ENCODE measurements around the gene HMGCL.

Gene HMGCL

DNA sequence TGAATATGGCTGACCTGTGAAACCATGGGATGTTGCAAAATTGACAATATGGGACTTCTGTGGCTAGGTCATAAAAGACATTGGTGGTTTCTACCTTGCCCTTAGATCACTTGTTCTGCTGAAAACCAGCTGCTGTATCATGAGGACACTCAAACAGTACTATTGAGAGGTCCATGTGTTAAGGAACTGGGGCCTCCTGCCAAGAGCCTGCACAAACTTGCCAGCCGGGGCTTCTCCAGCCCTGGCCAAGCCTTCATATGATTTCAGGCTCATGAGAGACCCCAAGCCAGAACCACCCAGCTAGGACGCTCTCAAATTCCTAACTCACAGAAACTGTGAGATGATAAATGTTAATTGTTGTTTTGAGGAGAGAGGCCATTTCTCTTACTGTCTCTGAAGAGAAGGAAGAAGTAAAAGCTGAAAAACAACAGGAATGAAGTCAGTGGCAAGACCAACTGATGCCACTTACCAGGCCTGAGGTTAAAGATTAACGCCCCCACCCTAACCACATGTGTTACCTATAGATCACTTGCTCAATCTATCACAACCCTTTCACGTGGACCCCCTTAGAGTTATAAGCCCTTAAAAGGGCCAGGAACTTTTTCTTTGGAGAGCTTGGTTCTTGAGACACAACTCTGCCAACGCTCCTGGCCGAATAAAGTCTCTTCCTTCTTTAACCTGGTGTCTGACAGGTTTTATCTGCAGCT lies 50.9 kb downstream of the HMGCL start:
- TF ChIP-seq, protein P1, sequence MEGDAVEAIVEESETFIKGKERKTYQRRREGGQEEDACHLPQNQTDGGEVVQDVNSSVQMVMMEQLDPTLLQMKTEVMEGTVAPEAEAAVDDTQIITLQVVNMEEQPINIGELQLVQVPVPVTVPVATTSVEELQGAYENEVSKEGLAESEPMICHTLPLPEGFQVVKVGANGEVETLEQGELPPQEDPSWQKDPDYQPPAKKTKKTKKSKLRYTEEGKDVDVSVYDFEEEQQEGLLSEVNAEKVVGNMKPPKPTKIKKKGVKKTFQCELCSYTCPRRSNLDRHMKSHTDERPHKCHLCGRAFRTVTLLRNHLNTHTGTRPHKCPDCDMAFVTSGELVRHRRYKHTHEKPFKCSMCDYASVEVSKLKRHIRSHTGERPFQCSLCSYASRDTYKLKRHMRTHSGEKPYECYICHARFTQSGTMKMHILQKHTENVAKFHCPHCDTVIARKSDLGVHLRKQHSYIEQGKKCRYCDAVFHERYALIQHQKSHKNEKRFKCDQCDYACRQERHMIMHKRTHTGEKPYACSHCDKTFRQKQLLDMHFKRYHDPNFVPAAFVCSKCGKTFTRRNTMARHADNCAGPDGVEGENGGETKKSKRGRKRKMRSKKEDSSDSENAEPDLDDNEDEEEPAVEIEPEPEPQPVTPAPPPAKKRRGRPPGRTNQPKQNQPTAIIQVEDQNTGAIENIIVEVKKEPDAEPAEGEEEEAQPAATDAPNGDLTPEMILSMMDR (IDR thresholded peaks at IDR 0.05; ENCODE audit: low read length, missing control alignments): no peak
- DNase-seq (ENCODE audit: low read depth): no peak
- no peak overlapping the region for H3K4me3 ChIP-seq (replicated peaks; ENCODE audit: low read depth, low read length)

DNA sequence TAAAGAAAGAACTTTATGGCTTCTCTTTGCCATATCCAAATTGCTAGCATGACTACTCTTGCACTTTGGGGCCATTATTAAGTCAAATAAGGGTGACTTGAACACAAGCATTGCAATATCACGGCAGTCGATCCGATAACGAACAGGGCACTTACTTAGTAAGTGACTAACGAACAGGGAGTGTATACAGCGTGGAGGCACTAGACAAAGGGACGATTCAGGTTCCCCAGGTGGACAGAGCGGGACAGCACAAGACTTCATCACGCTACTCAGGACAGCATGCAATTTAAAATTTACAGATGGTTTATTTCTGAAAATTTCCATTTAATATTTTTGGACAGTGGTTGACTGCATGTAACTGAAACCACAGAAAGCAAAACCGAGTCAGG lies 52.4 kb downstream of the HMGCL start:
- H3K4me3 ChIP-seq (replicated peaks; ENCODE audit: low read depth, low read length): no peak overlapping the region
- TF ChIP-seq, protein P1 (IDR thresholded peaks at IDR 0.05; ENCODE audit: low read length, missing control alignments): no peak
- DNase-seq (ENCODE audit: low read depth): no peak

DNA sequence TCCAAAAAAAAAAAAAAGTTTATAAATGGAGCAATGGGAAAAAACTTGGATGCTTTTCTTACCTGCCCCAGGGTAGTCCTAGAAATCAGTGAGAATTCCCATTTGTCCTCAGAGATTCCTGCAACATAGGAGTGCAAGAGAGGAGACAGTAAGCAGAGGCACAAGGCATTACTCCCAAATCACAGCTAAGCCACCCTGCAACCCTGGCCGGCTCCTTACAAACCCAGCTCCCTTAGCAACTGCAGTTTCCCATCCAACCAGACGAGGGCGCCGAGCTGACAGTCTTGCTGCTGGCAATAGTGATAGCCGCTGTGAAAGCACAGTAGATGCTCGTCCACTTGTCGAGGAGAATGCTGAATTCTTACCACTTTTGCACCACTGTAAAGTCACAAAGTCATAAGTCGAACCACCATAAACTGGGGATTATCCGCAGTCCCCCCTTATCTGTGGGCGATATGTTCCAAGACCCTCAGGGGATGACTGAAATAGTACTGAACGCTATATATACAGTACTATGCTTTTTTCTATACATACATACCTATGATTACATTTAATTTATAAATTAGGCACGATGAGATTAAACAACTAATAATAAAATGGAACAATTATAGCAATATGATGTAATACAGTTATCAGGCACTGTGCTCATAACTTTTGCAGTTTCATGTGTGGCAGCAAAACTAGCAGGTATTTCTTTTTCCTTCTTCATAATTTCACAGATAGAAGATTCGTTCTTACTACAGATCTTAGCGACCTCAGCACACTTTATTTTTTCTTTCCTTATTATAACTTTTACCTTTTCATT lies 53.0 kb downstream of the HMGCL start:
- peak; percentile 88 for DNase-seq (ENCODE audit: low read depth)
- TF ChIP-seq, protein P1 (IDR thresholded peaks at IDR 0.05; ENCODE audit: low read length, missing control alignments): peak; percentile 99
- no peak overlapping the region for H3K4me3 ChIP-seq (replicated peaks; ENCODE audit: low read depth, low read length)

DNA sequence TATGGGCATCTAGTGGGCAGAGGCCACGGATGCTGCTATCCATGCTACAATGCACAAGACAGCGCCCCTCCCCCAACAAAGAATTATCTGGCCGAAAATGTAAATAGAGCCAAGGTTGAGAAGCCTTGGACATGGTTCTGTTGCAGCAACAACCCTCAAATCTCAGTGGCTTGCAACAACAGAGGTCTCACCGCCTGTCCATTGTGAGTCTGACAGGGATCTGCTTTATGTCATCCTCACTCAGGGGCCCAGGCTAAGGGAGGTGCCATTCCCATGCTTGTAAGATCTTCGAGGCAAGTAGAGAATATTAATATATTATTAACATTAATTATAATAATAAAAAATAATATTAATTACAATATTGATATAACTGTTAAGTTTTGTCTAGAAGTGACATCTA lies 56.5 kb downstream of the HMGCL start:
- TF ChIP-seq, protein P1 (IDR thresholded peaks at IDR 0.05; ENCODE audit: low read length, missing control alignments): no peak
- no peak for DNase-seq (ENCODE audit: low read depth)
- no peak overlapping the region for H3K4me3 ChIP-seq (replicated peaks; ENCODE audit: low read depth, low read length)

DNA sequence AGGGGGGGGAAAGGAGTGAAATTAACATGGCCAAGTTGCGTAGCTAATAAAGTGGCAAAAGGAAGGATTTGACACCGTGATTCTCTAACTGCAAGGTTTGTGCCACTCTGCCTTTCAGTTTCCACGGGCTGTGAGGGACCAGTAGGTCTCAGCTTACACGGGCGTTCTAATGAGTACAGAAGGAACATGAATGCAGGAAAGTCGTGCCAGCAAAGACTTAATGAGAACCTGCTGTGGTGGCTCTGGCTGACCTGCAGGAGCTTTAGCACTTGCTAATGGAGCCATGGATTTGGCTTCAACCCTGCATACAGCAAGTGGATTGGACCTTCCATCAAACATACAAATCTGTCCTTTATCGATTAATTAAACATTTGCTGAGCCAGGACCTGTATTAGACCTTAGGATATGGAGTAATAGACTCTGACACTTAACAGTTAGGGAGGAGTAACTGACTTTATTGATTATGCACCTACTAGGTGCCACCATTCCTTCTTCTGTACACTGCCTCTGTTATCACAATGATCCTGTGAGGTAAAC lies 62.1 kb downstream of the HMGCL start:
- DNase-seq (ENCODE audit: low read depth): no peak
- TF ChIP-seq, protein P1 (IDR thresholded peaks at IDR 0.05; ENCODE audit: low read length, missing control alignments): no peak
- no peak overlapping the region for H3K4me3 ChIP-seq (replicated peaks; ENCODE audit: low read depth, low read length)

DNA sequence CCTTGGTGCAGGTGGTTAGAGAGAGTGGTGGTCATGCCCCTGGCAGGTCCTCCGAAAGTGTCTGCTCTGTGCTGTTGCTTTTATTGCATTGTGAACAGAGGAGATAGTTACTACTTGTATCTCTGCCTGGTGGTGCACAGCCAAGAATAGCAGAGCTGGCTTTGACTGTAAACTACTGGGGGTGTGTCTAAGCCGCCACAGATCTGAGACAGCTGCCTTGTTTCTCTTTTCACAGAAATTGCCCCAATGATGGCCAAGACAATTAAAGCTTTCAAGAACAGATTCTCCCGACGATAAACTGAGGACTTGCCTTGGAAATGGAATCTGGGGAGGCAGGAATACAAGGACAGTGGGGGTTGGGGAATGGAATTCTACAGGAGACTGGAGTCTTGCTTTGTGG lies 66.0 kb downstream of the HMGCL start:
- no peak for DNase-seq (ENCODE audit: low read depth)
- TF ChIP-seq, protein P1 (IDR thresholded peaks at IDR 0.05; ENCODE audit: low read length, missing control alignments): no peak
- H3K4me3 ChIP-seq (replicated peaks; ENCODE audit: low read depth, low read length): no peak overlapping the region
